Coronary artery (tissue), 2 donors: ENCODE data around the gene SPATA6.
"Not testable (repeated sequence)": the region's sequence is repeated elsewhere in the genome, so short reads cannot be mapped to it uniquely, and the experiment has no call there.

Experiments used
- DNase-seq: peaks from one replicate; pipeline ENCODE4 v3.0.0-alpha.2; 2017; ENCODE audit warnings: low spot score
- H3K27ac ChIP-seq, 2 donors: fragments of 200-600 bp; sonication (generic); one replicate each; pipeline ENCODE4 v1.5.1; 2016 to 2019
- H3K4me3 ChIP-seq: fragments of 200-600 bp; sonication (generic); 2 replicates; pipeline ENCODE4 v1.5.1; 2016; ENCODE audit warnings: mild to moderate bottlenecking, moderate library complexity
- TF ChIP-seq, protein P1 (sequence below): fragments of 200-600 bp; sonication (generic); IDR thresholded peaks from one replicate; pipeline ENCODE4 v1.5.1; 2019; ENCODE audit warnings: antibody characterized with exemption

Gene SPATA6

DNA sequence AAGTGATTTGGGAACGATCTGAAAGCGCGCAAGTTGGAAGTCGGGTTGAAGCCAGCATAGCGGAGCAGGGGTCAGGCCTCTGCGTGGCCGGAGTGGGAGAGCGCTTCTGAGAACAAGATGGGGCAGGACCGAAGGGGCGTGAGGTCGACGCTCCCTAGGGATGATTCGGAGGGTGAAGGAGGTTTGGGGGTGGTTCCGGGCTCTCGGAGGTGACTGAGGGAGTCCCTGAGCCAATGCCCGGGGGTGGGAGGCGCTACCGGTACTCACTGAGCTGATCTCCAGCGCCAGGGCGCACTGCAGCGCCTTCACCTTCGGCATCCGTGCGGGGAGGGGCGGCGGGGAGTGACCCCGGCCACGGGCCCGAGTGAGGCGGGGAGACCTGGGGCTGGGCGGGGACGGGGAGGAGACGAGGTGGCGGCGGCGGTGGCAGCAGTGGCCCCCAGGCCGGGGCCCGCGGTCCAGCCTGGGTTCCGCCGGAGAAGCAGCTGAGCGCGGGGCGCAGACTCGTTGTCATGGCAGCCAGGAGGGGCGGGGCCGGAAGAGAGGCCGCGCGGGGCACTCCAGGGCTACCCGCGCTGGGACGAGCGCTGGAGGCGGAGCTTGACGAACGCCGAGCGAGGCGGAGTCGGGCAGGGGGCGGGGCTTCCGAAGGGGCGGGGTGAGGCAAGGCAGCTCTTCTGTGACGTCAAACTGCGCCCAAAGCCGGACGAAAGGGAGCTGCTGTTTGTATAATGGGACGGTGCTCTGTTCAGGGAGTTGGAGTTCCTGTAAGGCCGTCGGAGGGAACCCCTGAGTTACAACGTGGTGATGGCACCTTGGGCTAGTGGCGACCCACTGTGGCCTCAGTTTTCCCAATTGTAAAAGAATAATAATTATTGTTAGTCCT, at the start of gene SPATA6:
TSS of gene SPATA6 (minus strand) at position 514 of the 886 bp plus-strand sequence. CDS start at position 318, 196 bp downstream.
- H3K27ac ChIP-seq, result peak within 1 kb of the TSS; percentile 91 to 93
- TF ChIP-seq, protein P1, sequence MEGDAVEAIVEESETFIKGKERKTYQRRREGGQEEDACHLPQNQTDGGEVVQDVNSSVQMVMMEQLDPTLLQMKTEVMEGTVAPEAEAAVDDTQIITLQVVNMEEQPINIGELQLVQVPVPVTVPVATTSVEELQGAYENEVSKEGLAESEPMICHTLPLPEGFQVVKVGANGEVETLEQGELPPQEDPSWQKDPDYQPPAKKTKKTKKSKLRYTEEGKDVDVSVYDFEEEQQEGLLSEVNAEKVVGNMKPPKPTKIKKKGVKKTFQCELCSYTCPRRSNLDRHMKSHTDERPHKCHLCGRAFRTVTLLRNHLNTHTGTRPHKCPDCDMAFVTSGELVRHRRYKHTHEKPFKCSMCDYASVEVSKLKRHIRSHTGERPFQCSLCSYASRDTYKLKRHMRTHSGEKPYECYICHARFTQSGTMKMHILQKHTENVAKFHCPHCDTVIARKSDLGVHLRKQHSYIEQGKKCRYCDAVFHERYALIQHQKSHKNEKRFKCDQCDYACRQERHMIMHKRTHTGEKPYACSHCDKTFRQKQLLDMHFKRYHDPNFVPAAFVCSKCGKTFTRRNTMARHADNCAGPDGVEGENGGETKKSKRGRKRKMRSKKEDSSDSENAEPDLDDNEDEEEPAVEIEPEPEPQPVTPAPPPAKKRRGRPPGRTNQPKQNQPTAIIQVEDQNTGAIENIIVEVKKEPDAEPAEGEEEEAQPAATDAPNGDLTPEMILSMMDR, result no peak
- peak; percentile 97 for DNase-seq
- peak within 1 kb of the TSS; percentile 89 for H3K4me3 ChIP-seq

DNA sequence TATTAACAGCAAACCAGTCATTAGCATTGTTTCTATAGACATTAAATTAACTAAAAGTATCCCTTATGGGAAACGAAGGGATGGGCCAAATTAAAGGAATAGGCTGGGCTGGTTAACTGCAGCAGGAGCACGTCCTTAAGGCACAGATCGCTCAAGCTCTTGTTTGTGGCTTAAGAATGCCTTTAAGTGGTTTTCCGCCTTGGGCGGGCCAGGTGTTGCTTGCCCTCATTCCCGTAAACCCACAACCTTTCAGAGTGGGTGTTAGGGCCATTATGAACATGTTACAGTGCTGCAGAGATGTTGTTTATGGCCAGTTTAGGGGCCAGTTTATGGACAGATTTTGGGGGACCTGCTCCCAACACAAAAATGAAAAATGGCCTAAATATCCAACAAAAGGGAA, 47.9 kb upstream of the SPATA6 start:
- H3K4me3 ChIP-seq, H3K27ac ChIP-seq, DNase-seq: not testable (repeated sequence)

DNA sequence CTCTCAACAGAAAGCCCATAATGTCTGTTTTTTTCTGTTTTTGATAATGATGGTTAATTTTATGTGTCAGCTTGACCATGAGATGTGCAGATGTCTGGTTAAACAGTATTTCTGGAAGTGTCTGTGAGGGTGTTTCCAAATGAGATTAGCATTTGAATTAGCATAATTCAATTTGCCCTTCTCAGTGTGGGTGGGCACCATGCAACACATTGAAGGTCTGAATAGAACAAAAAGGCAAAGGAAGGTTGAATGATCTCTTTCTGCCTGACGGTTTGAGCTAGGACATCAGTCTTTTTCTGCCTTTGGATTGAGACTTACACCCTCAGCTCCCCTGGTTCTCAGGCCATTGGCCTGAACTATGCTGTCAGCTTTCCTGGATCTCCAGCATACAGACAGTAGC, 34.9 kb upstream of the SPATA6 start:
- TF ChIP-seq, protein P1, result no peak

DNA sequence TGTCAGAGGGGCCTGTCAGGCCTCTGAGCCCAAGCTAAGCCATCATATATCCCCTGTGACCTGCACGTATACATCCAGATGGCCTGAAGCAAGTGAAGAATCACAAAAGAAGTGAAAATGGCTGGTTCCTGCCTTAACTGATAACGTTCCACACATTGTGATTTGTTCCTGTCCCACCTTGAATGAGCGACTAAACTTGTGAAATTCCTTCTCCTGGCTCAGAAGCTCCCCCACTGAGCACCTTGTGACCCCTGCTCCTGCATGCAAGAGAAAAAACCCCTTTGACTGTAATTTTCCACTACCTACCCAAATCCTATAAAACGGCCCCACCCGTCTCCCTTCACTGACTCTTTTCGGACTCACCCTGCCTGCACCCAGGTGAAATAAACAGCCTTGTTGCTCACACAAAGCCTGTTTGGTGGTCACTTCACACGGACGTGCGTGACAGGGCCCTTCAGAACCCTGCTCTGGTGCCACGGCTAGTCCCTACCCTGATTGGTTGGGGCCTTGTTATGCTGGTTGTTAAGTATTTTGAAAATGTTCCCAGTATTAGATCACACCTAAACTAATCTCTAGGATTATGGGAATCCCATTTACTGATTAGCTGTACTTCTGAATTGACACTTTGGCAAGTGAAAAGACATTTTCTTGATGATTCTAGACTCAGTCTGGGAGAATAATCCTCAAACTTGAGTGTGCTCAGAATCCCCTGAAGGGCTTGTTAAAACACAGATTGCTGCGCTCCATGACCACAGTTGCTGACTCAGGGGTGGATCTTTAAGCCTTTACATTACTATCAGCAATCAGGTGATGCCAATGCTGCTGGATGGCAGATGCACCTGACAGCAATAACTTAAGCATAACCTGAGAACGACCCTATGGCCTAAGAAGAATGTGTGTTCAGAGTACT, 28.8 kb upstream of the SPATA6 start:
- TF ChIP-seq, protein P1, result no peak
- no peak for DNase-seq
- Histone ChIP-seq H3K27ac (no peak overlapping the region), H3K4me3 (no peak overlapping the region)

More for the DNA sequence above, 34.9 kb upstream of the SPATA6 start:
- no peak overlapping the region for H3K27ac ChIP-seq
- H3K4me3 ChIP-seq, result no peak overlapping the region
- DNase-seq, result no peak

DNA sequence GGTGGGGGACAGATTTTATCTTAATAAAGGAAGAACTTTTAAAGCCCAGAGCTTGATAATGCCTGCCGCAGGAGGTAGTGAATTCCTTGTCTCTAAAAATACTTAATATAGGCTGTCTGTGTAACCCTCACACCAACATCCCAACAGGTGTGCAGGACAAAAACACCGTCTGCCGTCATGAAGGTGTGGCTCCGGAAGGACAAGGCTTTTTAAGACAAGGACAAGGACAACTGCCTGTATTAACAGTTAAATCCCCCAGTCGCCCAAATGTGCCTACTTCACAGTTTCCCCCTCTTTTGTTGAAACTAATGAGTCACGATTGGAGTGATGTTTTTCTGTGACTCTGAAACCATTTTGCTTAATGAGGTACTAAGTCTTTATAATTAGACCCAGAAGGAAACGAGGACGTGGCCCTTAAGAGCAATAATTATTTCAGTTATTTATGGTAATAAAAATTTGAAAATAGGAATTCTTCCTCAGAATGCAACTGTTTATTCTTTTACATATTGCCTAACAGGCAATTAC, 27.3 kb upstream of the SPATA6 start:
- Histone ChIP-seq H3K27ac (no peak overlapping the region), H3K4me3 (no peak overlapping the region)
- DNase-seq, result no peak
- TF ChIP-seq, protein P1, result no peak

DNA sequence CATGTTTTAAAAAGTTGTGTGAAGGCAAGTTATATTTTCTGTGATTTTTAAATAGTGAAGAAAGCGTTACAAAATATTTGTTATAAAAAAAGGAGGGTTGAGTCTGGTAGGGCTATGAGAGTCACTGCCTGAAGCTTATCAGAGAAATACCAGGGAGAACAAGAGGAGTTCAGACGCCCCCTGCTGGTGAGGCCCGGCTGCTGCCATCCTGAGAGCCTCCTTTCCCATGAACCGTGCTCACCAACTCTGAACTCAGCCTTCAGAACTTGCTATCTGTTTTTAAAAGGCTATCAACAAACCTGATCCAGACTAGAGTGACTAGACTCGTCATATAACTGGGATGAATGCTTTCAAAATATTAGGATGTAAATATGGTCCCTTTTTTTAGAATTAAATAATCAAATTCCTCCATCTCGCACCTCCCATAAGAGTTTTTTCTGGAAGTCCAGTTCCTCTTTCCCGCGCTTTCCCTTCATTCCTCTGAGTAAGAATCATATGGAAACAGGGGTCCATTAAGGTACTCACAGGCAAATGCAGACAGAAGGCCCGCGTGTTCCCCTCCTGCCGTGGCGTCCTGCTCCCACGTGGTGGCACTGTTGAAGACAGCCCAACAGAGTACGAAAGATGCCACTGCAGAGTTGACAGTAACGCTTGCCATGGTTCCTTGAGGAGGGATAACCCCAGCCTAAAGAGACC, 26.2 kb upstream of the SPATA6 start:
- no peak for DNase-seq
- Histone ChIP-seq H3K27ac (no peak overlapping the region), H3K4me3 (peak overlapping the region; percentile 21)
- TF ChIP-seq, protein P1, result peak; percentile 69
